Stimulated activated CD4-positive, alpha-beta T cell treated with anti-CD3 and anti-CD28 coated beads, Interleukin-15, amount 100 ng/mL, for 48 hours (primary cell): ENCODE measurements around the gene TMEM50B.
"Not testable (repeated sequence)": the region's sequence is repeated elsewhere in the genome, so short reads cannot be mapped to it uniquely, and the experiment has no call there.

ENCODE experiments used
- DNase-seq, 2 donors: peaks; one replicate each; pipeline ENCODE4 v3.0.0-alpha.2; 2020; ENCODE audit warnings: low read depth in 2 of 2

The TMEM50B gene

GRCh38 chr21:33478182-33478581 lies 1.6 kb downstream of the TMEM50B start:
- no peak for DNase-seq

GRCh38 chr21:33477066-33477465 lies 2.7 kb downstream of the TMEM50B start:
- no peak for DNase-seq

GRCh38 chr21:33473344-33473743 lies 6.4 kb downstream of the TMEM50B start:
- DNase-seq, result no peak

- no peak for DNase-seq
Measured at GRCh38 chr21:33470701-33471100, 9.1 kb downstream of the TMEM50B start.

GRCh38 chr21:33469183-33469582 lies 10.6 kb downstream of the TMEM50B start:
- DNase-seq, result not testable (repeated sequence)

- no peak for DNase-seq
Measured at GRCh38 chr21:33461538-33462250, 18.1 kb downstream of the TMEM50B start.

- no peak for DNase-seq
Measured at GRCh38 chr21:33458861-33459260, 20.9 kb downstream of the TMEM50B start.

GRCh38 chr21:33455686-33456446 lies 23.9 kb downstream of the TMEM50B start:
- DNase-seq, result no peak

- no peak for DNase-seq
Measured at GRCh38 chr21:33452362-33452761, 27.4 kb downstream of the TMEM50B start.

GRCh38 chr21:33451634-33452071 lies 28.1 kb downstream of the TMEM50B start:
- DNase-seq, result no peak

GRCh38 chr21:33449616-33450015 lies 30.2 kb downstream of the TMEM50B start:
- no peak for DNase-seq

GRCh38 chr21:33446620-33447019 lies 33.2 kb downstream of the TMEM50B start:
- not testable (repeated sequence) for DNase-seq

- no peak for DNase-seq
Measured at GRCh38 chr21:33444499-33444898, 35.3 kb downstream of the TMEM50B start.

- no peak for DNase-seq
Measured at GRCh38 chr21:33443194-33443593, 36.6 kb downstream of the TMEM50B start.

GRCh38 chr21:33441489-33442477 lies 38.0 kb downstream of the TMEM50B start:
- DNase-seq, result no peak

GRCh38 chr21:33437140-33437539 lies 42.6 kb downstream of the TMEM50B start:
- DNase-seq, result no peak

- DNase-seq, result peak; percentile 3 to 11
Measured at GRCh38 chr21:33434770-33435360, 44.9 kb downstream of the TMEM50B start.

GRCh38 chr21:33433425-33434114 lies 46.2 kb downstream of the TMEM50B start:
- DNase-seq, result no peak

GRCh38 chr21:33433001-33433400 lies 46.8 kb downstream of the TMEM50B start:
- DNase-seq, result no peak

- DNase-seq, result no peak
Measured at GRCh38 chr21:33432496-33432895, 47.3 kb downstream of the TMEM50B start.

- no peak for DNase-seq
Measured at GRCh38 chr21:33430858-33431257, 48.9 kb downstream of the TMEM50B start.
